Measurements from ENCODE around the gene HK1. TPM values are rescaled to one million over a fixed set of nuclear protein-coding genes. Genes with fewer than 3 reads are reported as not detected.

The HK1 gene
- total RNA-seq, 2 donors from 2014 or later, result 38.0 to 78.8 TPM

DNA sequence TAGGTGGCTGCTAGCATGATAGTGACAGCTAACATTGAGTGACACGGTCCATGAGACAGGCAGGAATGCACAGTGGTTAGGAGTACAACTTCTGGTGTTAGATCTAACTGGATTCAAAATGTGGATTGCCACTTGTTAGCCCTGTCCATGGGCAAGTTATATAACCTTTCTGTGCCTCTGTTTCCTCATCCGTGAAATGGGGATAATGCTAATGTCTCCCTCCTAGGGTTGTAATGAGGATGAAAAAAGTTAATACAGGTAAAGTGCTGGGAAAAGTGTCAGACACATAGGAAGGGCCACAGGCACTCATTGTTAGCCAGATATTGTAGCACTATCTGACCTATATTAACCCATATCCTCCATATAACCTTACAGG is 96.6 kb downstream of the HK1 start:
- peaks cover 40% of the 10 kb centered on the region for H3K36me3 Mint-ChIP-seq (ENCODE audit: low read depth)
- no peaks in the 10 kb centered on the region for H3K27me3 Mint-ChIP-seq (ENCODE audit: insufficient read depth)
- Histone ChIP-seq H3K4me3 (ENCODE audit: low read length) (no peak overlapping the region), H3K27me3 (ENCODE audit: control insufficient read depth, insufficient read depth, low read length, poor library complexity, severe bottlenecking) (no peaks in the 10 kb centered on the region), H3K9me3 (ENCODE audit: control insufficient read depth, low read length) (no peaks in the 10 kb centered on the region), H3K27ac (ENCODE audit: low read depth, low read length) (no peak overlapping the region), H3K36me3 (ENCODE audit: control insufficient read depth, insufficient read depth, low read length) (peaks cover 11% of the 10 kb centered on the region), H3K4me1 (ENCODE audit: control insufficient read depth, insufficient read depth, low read length) (no peaks in the 10 kb centered on the region), H3K9ac (ENCODE audit: extremely low read depth, low read length, poor library complexity, severe bottlenecking) (no peak overlapping the region)
- H3K4me3 Mint-ChIP-seq, result no peak overlapping the region
- no peaks in the 10 kb centered on the region for H3K9me3 Mint-ChIP-seq
- DNase-seq, result no peak
- no peak overlapping the region for H3K27ac Mint-ChIP-seq
- TF ChIP-seq, protein P1, sequence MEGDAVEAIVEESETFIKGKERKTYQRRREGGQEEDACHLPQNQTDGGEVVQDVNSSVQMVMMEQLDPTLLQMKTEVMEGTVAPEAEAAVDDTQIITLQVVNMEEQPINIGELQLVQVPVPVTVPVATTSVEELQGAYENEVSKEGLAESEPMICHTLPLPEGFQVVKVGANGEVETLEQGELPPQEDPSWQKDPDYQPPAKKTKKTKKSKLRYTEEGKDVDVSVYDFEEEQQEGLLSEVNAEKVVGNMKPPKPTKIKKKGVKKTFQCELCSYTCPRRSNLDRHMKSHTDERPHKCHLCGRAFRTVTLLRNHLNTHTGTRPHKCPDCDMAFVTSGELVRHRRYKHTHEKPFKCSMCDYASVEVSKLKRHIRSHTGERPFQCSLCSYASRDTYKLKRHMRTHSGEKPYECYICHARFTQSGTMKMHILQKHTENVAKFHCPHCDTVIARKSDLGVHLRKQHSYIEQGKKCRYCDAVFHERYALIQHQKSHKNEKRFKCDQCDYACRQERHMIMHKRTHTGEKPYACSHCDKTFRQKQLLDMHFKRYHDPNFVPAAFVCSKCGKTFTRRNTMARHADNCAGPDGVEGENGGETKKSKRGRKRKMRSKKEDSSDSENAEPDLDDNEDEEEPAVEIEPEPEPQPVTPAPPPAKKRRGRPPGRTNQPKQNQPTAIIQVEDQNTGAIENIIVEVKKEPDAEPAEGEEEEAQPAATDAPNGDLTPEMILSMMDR (conservative IDR thresholded peaks at IDR 0.05), result no peak
- WGBS, 2 experiments (ENCODE audit: insufficient coverage in 1 of 2, insufficient read length in 1 of 2), result 90 to 94% methylated on average over 2 of the region's 2 CpGs
- H3K4me1 Mint-ChIP-seq, result peaks cover 6% of the 10 kb centered on the region

DNA sequence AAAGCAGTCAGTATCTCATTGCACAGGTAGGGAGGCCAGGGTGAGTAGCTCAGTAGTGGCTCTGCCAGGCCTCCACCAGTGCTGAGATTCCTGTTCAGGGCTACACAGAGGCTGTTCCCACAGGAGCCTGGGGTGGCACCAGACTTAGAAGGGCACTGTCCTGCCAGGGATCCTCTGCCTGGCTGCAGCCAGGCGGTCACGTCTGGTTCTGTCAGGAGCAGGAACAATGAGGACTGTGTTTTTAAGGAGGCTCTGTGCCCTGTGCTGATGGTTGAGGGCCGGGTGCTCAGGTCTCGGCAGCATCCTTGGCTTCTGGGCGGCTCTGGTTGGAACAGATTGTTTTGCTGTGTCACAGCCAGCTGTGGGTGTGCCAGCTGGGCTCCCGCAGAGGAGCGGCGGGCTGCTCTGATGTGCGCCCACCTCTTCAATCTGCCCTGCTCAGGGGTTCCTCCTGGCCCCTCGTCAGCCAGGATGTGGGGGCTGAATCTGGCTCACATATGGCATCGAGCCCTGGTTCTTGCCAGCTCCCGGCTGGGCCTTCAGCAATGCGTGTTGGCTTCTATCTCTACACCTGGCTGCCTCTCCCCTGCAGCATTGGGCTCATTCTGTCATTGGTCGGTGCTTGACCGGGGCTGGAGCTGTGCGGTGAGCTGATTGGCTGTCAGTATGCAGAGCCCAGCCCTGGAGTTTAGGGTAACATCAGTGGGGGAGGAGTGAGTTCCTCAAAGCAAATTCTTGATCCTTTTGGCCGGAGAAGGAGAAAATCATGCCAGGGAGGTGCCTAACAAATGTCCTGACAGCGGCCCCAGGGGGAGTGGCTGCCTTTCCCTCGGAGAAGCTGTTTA is 97.2 kb downstream of the HK1 start:
- H3K27me3 ChIP-seq (ENCODE audit: control insufficient read depth, insufficient read depth, low read length, poor library complexity, severe bottlenecking), result no peaks in the 10 kb centered on the region
- H3K36me3 ChIP-seq (ENCODE audit: control insufficient read depth, insufficient read depth, low read length), result peaks cover 5% of the 10 kb centered on the region
- peak; percentile 95 for DNase-seq
- WGBS, 2 experiments (ENCODE audit: insufficient coverage in 1 of 2, insufficient read length in 1 of 2), result 68 to 77% methylated on average over 16 to 19 of the region's 19 CpGs
- H3K4me3 ChIP-seq (ENCODE audit: low read length), result no peak overlapping the region
- Mint-ChIP-seq H3K4me3 (no peak overlapping the region), H3K9me3 (no peaks in the 10 kb centered on the region), H3K27me3 (ENCODE audit: insufficient read depth) (no peaks in the 10 kb centered on the region), H3K4me1 (peaks cover 6% of the 10 kb centered on the region), H3K36me3 (ENCODE audit: low read depth) (peaks cover 35% of the 10 kb centered on the region), H3K27ac (peak overlapping the region; percentile 45)
- no peak overlapping the region for H3K27ac ChIP-seq (ENCODE audit: low read depth, low read length)
- no peaks in the 10 kb centered on the region for H3K4me1 ChIP-seq (ENCODE audit: control insufficient read depth, insufficient read depth, low read length)
- H3K9me3 ChIP-seq (ENCODE audit: control insufficient read depth, low read length), result no peaks in the 10 kb centered on the region
- no peak overlapping the region for H3K9ac ChIP-seq (ENCODE audit: extremely low read depth, low read length, poor library complexity, severe bottlenecking)
- TF ChIP-seq, protein P1 (conservative IDR thresholded peaks at IDR 0.05), result no peak

DNA sequence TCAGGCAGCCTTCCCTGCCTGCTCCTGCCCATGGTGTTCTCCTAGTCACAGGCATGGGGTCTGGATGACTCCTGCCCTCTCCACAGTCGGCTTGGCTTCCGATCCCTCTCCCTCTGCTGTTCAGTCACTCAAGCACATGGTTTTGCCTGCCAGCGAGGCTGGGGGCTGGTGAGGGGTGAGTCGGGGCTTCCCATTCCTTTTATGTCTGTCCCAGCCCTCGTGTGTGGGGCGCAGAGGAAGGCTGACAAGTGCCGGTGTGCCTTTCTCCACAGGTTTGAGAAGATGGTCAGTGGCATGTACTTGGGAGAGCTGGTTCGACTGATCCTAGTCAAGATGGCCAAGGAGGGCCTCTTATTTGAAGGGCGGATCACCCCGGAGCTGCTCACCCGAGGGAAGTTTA is 98.4 kb downstream of the HK1 start:
- H3K27me3 ChIP-seq (ENCODE audit: control insufficient read depth, insufficient read depth, low read length, poor library complexity, severe bottlenecking), result no peaks in the 10 kb centered on the region
- peaks cover 6% of the 10 kb centered on the region for H3K4me1 Mint-ChIP-seq
- TF ChIP-seq, protein P1 (conservative IDR thresholded peaks at IDR 0.05), result no peak
- peaks cover 33% of the 10 kb centered on the region for H3K36me3 Mint-ChIP-seq (ENCODE audit: low read depth)
- no peaks in the 10 kb centered on the region for H3K9me3 ChIP-seq (ENCODE audit: control insufficient read depth, low read length)
- 94 to 96% methylated on average over 5 to 11 of the region's 11 CpGs for WGBS, 2 experiments (ENCODE audit: insufficient coverage in 1 of 2, insufficient read length in 1 of 2)
- no peak overlapping the region for H3K4me3 Mint-ChIP-seq
- H3K9me3 Mint-ChIP-seq, result no peaks in the 10 kb centered on the region
- DNase-seq, result no peak
- H3K27ac Mint-ChIP-seq, result no peak overlapping the region
- H3K27ac ChIP-seq (ENCODE audit: low read depth, low read length), result no peak overlapping the region
- no peak overlapping the region for H3K4me3 ChIP-seq (ENCODE audit: low read length)
- no peak overlapping the region for H3K9ac ChIP-seq (ENCODE audit: extremely low read depth, low read length, poor library complexity, severe bottlenecking)
- no peaks in the 10 kb centered on the region for H3K36me3 ChIP-seq (ENCODE audit: control insufficient read depth, insufficient read depth, low read length)
- no peaks in the 10 kb centered on the region for H3K27me3 Mint-ChIP-seq (ENCODE audit: insufficient read depth)
- H3K4me1 ChIP-seq (ENCODE audit: control insufficient read depth, insufficient read depth, low read length), result no peaks in the 10 kb centered on the region
